Esophagus squamous epithelium (tissue), 5 donors: ENCODE measurements around the gene AKIRIN2. TPM values are rescaled to one million over a fixed set of nuclear protein-coding genes. Genes with fewer than 3 reads are reported as not detected.
A peak's percentile ranks its signal among the peaks of the same experiment; 100 is the strongest.

Source experiments
- DNase-seq: peaks from one replicate; lab custom pipeline; 2025; lab: John Stamatoyannopoulos, UW
- H3K27ac ChIP-seq, 4 donors: fragments of 200-600 bp; sonication (generic); one replicate each; pipeline ENCODE4 v1.5.1; 2016 to 2019; ENCODE audit warnings: mild to moderate bottlenecking in 1 of 4
- H3K27me3 ChIP-seq, 4 donors: fragments of 200-600 bp; sonication (generic); 1 replicate in 3 of 4; 2 replicates in 1 of 4; pipeline versions ENCODE4 v1.5.1 to v1.6.0; 2017 to 2021; ENCODE audit warnings: antibody characterized with exemption in 1 of 4
- H3K36me3 ChIP-seq, 3 donors: fragments of 200-600 bp; sonication (generic); one replicate each; pipeline ENCODE4 v1.5.1; 2016 to 2019
- H3K4me1 ChIP-seq, 3 donors: fragments of 200-600 bp; sonication (generic); one replicate each; pipeline ENCODE4 v1.5.1; 2017 to 2019
- H3K4me3 ChIP-seq, 4 donors: fragments of 200-600 bp; sonication (generic); 1 replicate in 3 of 4; 2 replicates in 1 of 4; pipeline ENCODE4 v1.5.1; 2016 to 2019; ENCODE audit warnings: mild to moderate bottlenecking in 2 of 4, moderate library complexity in 1 of 4
- H3K9me3 ChIP-seq, 3 donors: fragments of 200-600 bp; sonication (generic); one replicate each; pipeline ENCODE4 v1.5.1; 2016 to 2019
- POLR2A ChIP-seq, 4 donors: fragments of 450-650 bp; IDR thresholded peaks; one replicate each; pipeline ENCODE4 v1.6.1; 2017; ENCODE audit warnings: antibody characterized with exemption in 4 of 4, mild to moderate bottlenecking in 4 of 4, moderate library complexity in 3 of 4
- WGBS, 2 donors: methylation state at CpG; one replicate each; pipeline ENCODE4 v1.1.5; 2018; 5-methylcytosine and 5-hydroxymethylcytosine counted together
- intact Hi-C: fragments of 100-400 bp; cut with DNase I; formaldehyde crosslinking; loops from one replicate; pipeline ENCODE4 v1.15.0; 2022
- total RNA-seq, 4 donors: library from RNA; depleted of rRNA; stranded (reverse); fragments of >200 nt; gene quantifications; one replicate each; pipeline ENCODE4 v1.1.0, GENCODE V29; 2016
- TF ChIP-seq, protein P1 (sequence below), 6 experiments: fragments of 450-650 bp in 4 of 6; fragments of 200-600 bp in 2 of 6; sonication (generic) in 2 of 6; IDR thresholded peaks; one replicate each; pipeline ENCODE4 v1.5.1; 2016 to 2019; ENCODE audit warnings: antibody characterized with exemption in 6 of 6, mild to moderate bottlenecking in 4 of 6, moderate library complexity in 4 of 6
- donor health status: DM: yes; HTN: yes; CAD: no.

Gene AKIRIN2
- total RNA-seq, 4 donors from 2014 or later = 13.8 to 36.7 (median 25.4) TPM

DNA sequence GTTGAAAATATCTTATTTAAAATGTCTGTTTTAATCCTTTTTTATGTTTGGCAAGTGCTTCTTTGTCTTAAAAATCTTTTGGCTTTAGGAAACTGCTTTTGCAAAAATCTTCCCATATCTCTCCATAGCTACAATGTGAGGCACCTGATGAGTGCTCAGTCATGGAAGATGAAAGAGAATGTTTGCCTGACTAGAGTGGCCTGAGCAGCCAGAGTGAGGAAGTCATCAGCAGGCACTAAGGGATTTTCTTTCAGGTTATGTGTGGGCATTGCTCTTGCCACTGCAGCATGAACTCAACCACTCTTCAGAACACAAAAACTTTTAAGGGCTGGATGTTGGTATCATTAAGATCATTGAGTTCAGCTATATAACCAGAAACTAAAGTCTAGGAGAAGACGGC lies 47.9 kb downstream of the AKIRIN2 start:
- intact Hi-C loops = no loop called here

DNA sequence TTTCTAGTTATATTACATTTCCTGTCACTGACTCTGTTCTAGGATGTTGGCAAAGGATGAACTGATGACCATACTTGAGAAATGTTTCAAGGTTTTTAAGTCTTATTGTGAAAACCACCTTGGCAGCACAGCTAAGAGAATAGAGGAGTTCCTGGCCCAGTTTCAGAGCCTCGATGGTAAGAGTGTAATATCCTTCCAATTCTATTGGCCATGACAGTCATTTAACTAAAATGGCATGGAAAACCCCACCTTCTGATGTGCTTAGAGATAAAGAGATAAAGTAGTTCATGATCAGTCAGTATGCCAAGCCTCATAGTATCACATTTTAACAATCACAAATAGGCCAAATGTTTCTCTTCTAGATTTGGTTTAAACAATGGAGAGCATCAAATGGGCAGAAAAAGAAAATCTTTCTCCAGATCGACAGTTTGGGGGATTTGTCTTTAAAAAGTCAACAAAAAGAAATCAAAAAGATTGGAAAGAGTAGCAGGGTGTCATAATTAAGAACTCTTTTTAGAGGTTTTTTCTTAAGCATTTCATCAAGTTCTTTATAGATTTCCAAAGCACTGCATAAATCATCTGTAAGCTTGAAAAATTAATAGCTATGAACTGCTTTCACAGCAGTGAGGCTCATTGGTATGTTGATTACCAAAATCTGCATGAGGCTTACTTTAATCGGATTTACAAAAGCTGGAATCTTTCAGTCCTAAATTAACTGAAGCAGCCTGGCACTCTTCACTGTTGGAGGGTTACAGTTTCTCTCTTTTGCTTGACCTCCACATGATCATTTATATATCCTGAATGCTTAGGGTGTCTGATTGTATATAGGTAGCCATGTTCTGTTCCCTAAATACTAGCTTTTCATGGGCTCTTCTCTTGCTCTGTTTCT lies 48.7 kb downstream of the AKIRIN2 start:
- TF ChIP-seq, protein P1, sequence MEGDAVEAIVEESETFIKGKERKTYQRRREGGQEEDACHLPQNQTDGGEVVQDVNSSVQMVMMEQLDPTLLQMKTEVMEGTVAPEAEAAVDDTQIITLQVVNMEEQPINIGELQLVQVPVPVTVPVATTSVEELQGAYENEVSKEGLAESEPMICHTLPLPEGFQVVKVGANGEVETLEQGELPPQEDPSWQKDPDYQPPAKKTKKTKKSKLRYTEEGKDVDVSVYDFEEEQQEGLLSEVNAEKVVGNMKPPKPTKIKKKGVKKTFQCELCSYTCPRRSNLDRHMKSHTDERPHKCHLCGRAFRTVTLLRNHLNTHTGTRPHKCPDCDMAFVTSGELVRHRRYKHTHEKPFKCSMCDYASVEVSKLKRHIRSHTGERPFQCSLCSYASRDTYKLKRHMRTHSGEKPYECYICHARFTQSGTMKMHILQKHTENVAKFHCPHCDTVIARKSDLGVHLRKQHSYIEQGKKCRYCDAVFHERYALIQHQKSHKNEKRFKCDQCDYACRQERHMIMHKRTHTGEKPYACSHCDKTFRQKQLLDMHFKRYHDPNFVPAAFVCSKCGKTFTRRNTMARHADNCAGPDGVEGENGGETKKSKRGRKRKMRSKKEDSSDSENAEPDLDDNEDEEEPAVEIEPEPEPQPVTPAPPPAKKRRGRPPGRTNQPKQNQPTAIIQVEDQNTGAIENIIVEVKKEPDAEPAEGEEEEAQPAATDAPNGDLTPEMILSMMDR (IDR thresholded peaks at IDR 0.05) = no peak
- TF ChIP-seq POLR2A (IDR thresholded peaks at IDR 0.05) = no peak
- Histone ChIP-seq H3K27ac (no peak overlapping the region), H3K4me3 (no peak overlapping the region), H3K9me3 (no peaks in the 10 kb centered on the region), H3K4me1 (no peaks in the 10 kb centered on the region), H3K36me3 (peaks cover 0 to 35% (median 0%) of the 10 kb centered on the region in 3 donors), H3K27me3 (no peaks in the 10 kb centered on the region)
- intact Hi-C loops = no loop called here
- 50 to 55% methylated on average over 3 of the region's 3 CpGs for WGBS, 2 donors
- DNase-seq = no peak

More for the DNA sequence above, 47.9 kb downstream of the AKIRIN2 start:
- H3K36me3 ChIP-seq = peaks cover 0 to 33% (median 0%) of the 10 kb centered on the region in 3 donors
- no peaks in the 10 kb centered on the region for H3K9me3 ChIP-seq
- WGBS, 2 donors = 79 to 82% methylated on average over 1 of the region's 1 CpG
- H3K4me3 ChIP-seq = no peak overlapping the region
- no peaks in the 10 kb centered on the region for H3K4me1 ChIP-seq
- TF ChIP-seq, protein P1 (IDR thresholded peaks at IDR 0.05) = no peak
- no peak for TF ChIP-seq POLR2A (IDR thresholded peaks at IDR 0.05)
- H3K27me3 ChIP-seq = no peaks in the 10 kb centered on the region
- DNase-seq = no peak
- H3K27ac ChIP-seq = no peak overlapping the region

DNA sequence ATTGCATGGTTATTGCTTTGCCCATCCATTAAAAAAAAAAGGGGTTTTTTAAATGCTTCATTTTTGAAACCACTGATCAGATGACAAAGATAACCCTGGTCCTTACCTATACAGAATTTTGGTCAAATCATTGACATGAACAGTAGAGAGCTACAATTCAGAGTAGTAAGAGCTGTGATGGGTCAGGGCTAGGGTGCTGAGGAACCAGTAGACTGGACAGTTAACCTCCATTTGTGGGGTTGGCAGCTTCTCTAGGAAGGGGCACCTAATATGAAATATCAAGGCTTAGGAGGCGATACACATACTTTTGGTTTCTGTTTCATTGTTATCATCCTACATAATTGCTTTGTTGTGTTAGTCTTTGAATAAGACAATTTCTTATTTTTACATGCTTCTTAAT lies 57.0 kb downstream of the AKIRIN2 start:
- intact Hi-C loops = no loop called here
- WGBS, 2 donors = 13 to 44% methylated on average over 1 of the region's 1 CpG
- no peak for DNase-seq
- H3K4me3 ChIP-seq = peak overlapping the region in 1 of 4 donors; percentile 22
- no peak overlapping the region for H3K27ac ChIP-seq
- no peaks in the 10 kb centered on the region for H3K9me3 ChIP-seq
- H3K27me3 ChIP-seq = no peaks in the 10 kb centered on the region
- H3K4me1 ChIP-seq = no peaks in the 10 kb centered on the region
- TF ChIP-seq POLR2A (IDR thresholded peaks at IDR 0.05) = no peak
- TF ChIP-seq, protein P1 (IDR thresholded peaks at IDR 0.05) = no peak
- H3K36me3 ChIP-seq = peaks cover 0 to 6% (median 0%) of the 10 kb centered on the region in 3 donors

DNA sequence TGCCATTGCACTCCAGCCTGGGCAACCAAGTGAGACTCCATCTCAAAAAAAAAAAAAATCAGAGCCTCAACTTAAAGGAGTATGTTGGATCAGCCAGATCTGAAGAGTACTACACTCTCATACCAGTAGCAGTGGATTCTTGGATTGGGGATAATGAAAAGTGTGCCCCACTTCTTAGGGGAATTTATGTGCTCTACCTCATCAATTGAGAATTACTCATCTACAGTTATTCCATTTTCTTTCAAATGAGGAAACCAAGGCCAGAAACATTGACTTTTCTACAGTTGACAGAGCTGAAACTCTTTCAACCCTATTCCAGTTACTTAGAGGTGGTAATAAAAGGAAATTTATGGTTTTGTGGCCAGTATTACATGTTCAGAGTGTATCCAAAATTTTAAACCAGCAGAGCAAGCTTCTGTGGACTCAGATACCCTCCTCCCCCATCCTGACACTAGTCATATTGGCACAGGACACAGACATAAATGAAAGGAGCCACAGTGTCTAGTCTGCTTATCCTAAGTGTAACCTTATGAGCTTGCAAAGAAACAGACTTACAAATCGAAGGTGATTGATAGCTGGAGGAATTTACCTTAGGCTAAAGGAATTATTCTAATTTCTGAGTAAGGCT lies 60.9 kb downstream of the AKIRIN2 start:
- no peak for DNase-seq
- H3K4me3 ChIP-seq = no peak overlapping the region
- 29 to 38% methylated on average over 1 of the region's 1 CpG for WGBS, 2 donors
- H3K36me3 ChIP-seq = peaks cover 0 to 32% (median 0%) of the 10 kb centered on the region in 3 donors
- no peaks in the 10 kb centered on the region for H3K27me3 ChIP-seq
- intact Hi-C loops = no loop called here
- no peaks in the 10 kb centered on the region for H3K4me1 ChIP-seq
- TF ChIP-seq, protein P1 (IDR thresholded peaks at IDR 0.05) = no peak
- no peak for TF ChIP-seq POLR2A (IDR thresholded peaks at IDR 0.05)
- H3K27ac ChIP-seq = no peak overlapping the region
- no peaks in the 10 kb centered on the region for H3K9me3 ChIP-seq

DNA sequence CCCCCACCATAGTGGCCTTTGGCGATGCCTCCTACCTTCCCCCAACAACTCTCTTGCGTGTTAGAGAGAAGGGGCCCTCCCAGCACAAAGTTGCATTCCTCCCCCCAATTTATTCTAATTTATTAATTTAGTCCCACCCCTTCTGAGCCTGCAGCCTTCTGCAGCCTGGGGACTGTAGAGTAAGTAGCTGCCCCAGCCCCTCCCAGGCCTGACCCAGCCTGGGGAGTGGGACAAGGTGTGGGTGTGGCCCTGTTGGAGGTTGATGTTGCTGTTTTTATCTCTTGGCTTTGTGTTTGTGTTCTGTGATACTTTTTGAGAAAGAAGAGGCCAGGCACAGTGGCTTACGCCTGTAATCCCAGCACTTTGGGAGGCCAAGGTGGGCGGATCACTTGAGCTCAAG lies 62.7 kb downstream of the AKIRIN2 start:
- Histone ChIP-seq H3K27me3 (no peaks in the 10 kb centered on the region), H3K36me3 (peaks cover 0 to 47% (median 4%) of the 10 kb centered on the region in 3 donors), H3K4me1 (no peaks in the 10 kb centered on the region), H3K27ac (no peak overlapping the region), H3K4me3 (no peak overlapping the region), H3K9me3 (no peaks in the 10 kb centered on the region)
- TF ChIP-seq, protein P1 (IDR thresholded peaks at IDR 0.05) = no peak
- TF ChIP-seq POLR2A (IDR thresholded peaks at IDR 0.05) = no peak
- intact Hi-C loops = no loop called here
- WGBS, 2 donors = 100% methylated on average over 2 to 3 of the region's 4 CpGs
- DNase-seq = no peak
